Karpas-422 (cell line): ENCODE data around the gene ACE. TPM values are rescaled to one million over a fixed set of nuclear protein-coding genes. Genes with fewer than 3 reads are reported as not detected.
"Not testable (repeated sequence)": the region's sequence is repeated elsewhere in the genome, so short reads cannot be mapped to it uniquely, and the experiment has no call there.

ENCODE experiments used
- DNase-seq: peaks from one replicate; pipeline ENCODE4 v3.0.0-alpha.2; 2015
- H2AFZ ChIP-seq: fragments of 200-600 bp; sonication (generic); 2 replicates; pipeline ENCODE4 v1.6.1; 2014; ENCODE audit warnings: antibody characterized with exemption, low read length, mixed read lengths
- H3K27ac ChIP-seq: fragments of 200-600 bp; sonication (generic); 2 replicates; pipeline ENCODE4 v1.5.1; 2014; ENCODE audit warnings: mild to moderate bottlenecking, low read length, moderate library complexity
- H3K27me3 ChIP-seq: fragments of 200-600 bp; sonication (generic); 2 replicates; pipeline ENCODE4 v1.6.1; 2014; ENCODE audit warnings: low read length, mixed read lengths
- H3K36me3 ChIP-seq: fragments of 200-600 bp; sonication (generic); 2 replicates; pipeline ENCODE4 v1.6.1; 2014; ENCODE audit warnings: low read length, mixed read lengths; ENCODE audit not compliant: insufficient read depth
- H3K4me1 ChIP-seq: fragments of 200-600 bp; sonication (generic); 2 replicates; pipeline ENCODE4 v1.6.1; 2014; ENCODE audit warnings: mild to moderate bottlenecking, low read length, mixed read lengths
- H3K4me2 ChIP-seq: fragments of 200-600 bp; sonication (generic); 2 replicates; pipeline ENCODE4 v1.6.1; 2014; ENCODE audit warnings: low read length, low read depth, mild to moderate bottlenecking; ENCODE audit not compliant: poor library complexity, severe bottlenecking
- H3K4me3 ChIP-seq: fragments of 200-600 bp; sonication (generic); 2 replicates; pipeline ENCODE4 v1.5.1; 2014; ENCODE audit warnings: mild to moderate bottlenecking, antibody characterized with exemption, low read length, mixed read lengths
- H3K79me2 ChIP-seq: fragments of 200-600 bp; sonication (generic); 2 replicates; pipeline ENCODE4 v1.6.1; 2014; ENCODE audit warnings: mild to moderate bottlenecking, low read length, mixed read lengths
- H3K9ac ChIP-seq: fragments of 200-600 bp; sonication (generic); 2 replicates; pipeline ENCODE4 v1.6.0; 2014; ENCODE audit warnings: low read length
- H3K9me2 ChIP-seq: fragments of 200-600 bp; sonication (generic), shearing (Covaris generic); replicated peaks from 2 replicates; pipeline ENCODE4 v1.6.0; 2014; ENCODE audit warnings: mild to moderate bottlenecking, low read length, moderate library complexity; ENCODE audit not compliant: insufficient read depth
- H3K9me3 ChIP-seq: fragments of 300-700, 200-600 bp; sonication (generic); 2 replicates; pipeline ENCODE4 v1.6.1; 2014; ENCODE audit warnings: low read length, mixed read lengths
- H4K20me1 ChIP-seq: fragments of 200-600 bp; sonication (generic); 2 replicates; pipeline ENCODE4 v1.6.1; 2014; ENCODE audit warnings: mild to moderate bottlenecking, antibody characterized with exemption, low read length, low read depth; ENCODE audit not compliant: insufficient read depth
- total RNA-seq: library from RNA; depleted of rRNA; stranded (reverse); fragments of >200 nt; shearing (Covaris generic); gene quantifications from 2 replicates; pipeline ENCODE4 v1.2.3, GENCODE V29; 2014; ENCODE audit warnings: low replicate concordance

The ACE gene
- total RNA-seq, 1 experiment from 2014 or later: 6.7 TPM

DNA sequence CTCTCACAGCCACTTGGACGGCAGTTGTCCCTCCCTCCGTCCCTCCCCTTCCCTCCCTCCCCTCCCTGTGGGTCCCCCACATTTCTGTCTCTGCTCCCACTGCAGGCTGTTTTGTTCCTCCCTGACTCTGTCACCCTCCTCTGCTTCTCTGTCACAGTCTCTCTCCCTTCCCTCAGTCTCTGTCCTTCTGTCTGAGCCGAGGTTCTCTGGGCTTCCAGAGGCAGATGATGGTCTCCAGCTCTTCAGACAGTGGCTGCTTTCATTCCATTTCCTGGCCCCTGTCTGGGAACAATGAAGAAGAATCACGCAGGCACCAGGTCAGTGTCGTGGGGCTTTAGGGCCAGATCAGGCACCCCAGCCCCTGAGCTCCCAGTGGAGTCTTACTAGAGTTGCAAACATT is 21.9 kb upstream of the ACE start:
- H3K9me2 ChIP-seq: no peaks in the 10 kb centered on the region

DNA sequence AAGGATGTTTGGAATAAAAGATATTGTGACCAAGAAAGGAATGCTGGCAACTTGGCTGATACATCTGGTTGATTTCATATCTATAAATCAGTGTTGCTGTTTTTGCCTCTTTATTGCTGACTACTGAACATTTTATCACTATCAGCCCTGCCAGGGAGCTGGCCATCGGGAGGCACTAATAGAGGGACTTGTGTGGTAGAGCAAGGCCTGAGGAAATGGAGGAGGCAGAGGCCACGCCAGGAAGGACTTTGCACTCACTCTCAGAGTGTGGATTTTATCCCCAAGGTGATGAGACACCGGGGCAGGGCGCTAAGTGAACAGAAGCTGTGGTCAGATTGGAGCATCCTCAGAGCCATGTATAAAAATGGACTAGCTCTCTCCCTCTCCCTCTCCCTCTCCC is 21.4 kb upstream of the ACE start:
- Histone ChIP-seq H3K27ac (no peak overlapping the region), H3K79me2 (no peaks in the 10 kb centered on the region), H3K36me3 (no peaks in the 10 kb centered on the region), H3K4me3 (no peak overlapping the region), H3K4me2 (no peak overlapping the region), H3K9ac (no peak overlapping the region), H3K4me1 (peaks cover 5% of the 10 kb centered on the region), H3K9me3 (no peaks in the 10 kb centered on the region), H4K20me1 (no peaks in the 10 kb centered on the region), H3K27me3 (no peaks in the 10 kb centered on the region), H2AFZ (no peak overlapping the region), H3K9me2 (no peaks in the 10 kb centered on the region)
- DNase-seq: no peak

More for the DNA sequence above, 21.9 kb upstream of the ACE start:
- Histone ChIP-seq H4K20me1 (no peaks in the 10 kb centered on the region), H3K9ac (no peak overlapping the region), H3K79me2 (no peaks in the 10 kb centered on the region), H3K36me3 (no peaks in the 10 kb centered on the region), H3K9me3 (no peaks in the 10 kb centered on the region), H3K27ac (no peak overlapping the region), H2AFZ (0 out of 2 replicates have a peak overlapping the region, but pooled peaks have one; percentile 36), H3K4me1 (peaks cover 7% of the 10 kb centered on the region), H3K27me3 (no peaks in the 10 kb centered on the region), H3K4me2 (no peak overlapping the region), H3K4me3 (no peak overlapping the region)
- DNase-seq: no peak

DNA sequence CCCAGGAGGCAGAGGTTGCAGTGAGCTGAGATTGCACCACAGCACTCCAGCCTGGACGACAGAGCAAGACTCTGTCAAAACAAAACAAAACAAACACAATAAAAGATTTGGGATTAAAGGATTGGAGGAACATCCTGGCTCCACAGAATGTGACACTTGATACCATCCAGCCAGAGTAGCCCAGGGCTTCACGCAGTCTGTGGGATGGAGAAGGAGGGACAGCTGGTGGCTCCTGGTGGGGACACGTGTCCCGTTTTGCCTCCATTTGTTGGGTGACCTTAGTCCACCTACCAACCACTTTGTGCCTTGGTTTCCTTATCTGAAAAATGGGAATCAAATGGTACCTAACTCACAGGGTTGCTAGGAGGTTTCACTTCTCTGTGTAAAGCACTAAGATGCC is 18.4 kb upstream of the ACE start:
- H3K79me2 ChIP-seq: no peaks in the 10 kb centered on the region
- H3K9ac ChIP-seq: no peak overlapping the region
- no peak for DNase-seq
- H3K27ac ChIP-seq: no peak overlapping the region
- no peaks in the 10 kb centered on the region for H3K27me3 ChIP-seq
- H2AFZ ChIP-seq: no peak overlapping the region
- H3K36me3 ChIP-seq: no peaks in the 10 kb centered on the region
- peaks cover 13% of the 10 kb centered on the region for H3K4me1 ChIP-seq
- H3K4me2 ChIP-seq: no peak overlapping the region
- H3K9me2 ChIP-seq: no peaks in the 10 kb centered on the region
- no peaks in the 10 kb centered on the region for H4K20me1 ChIP-seq
- H3K9me3 ChIP-seq: no peaks in the 10 kb centered on the region
- no peak overlapping the region for H3K4me3 ChIP-seq

DNA sequence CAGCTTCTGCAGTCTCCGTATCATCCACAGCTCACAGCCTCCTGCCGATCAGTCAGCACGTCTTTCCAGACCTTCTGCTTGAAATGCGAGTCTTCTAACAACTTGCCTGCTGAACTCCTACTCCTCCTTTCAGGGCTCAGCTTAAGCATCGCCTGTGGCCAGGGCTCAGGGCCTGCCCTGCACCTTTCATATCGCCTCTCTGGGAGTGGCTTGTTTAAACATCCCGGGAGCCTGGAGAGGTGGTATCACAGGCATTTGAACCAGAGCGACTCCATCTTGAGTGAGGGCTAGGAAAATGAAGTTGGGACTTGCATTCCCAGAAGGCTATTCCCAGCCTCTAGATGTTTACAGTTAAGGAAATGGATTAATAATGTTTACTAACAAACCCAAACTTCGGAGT is 16.8 kb upstream of the ACE start:
- DNase-seq: no peak
- H3K27me3 ChIP-seq: no peaks in the 10 kb centered on the region
- no peak overlapping the region for H3K4me3 ChIP-seq
- H3K4me1 ChIP-seq: peaks cover 26% of the 10 kb centered on the region
- no peak overlapping the region for H3K9ac ChIP-seq
- no peak overlapping the region for H3K27ac ChIP-seq
- H4K20me1 ChIP-seq: no peaks in the 10 kb centered on the region
- H3K4me2 ChIP-seq: no peak overlapping the region
- no peaks in the 10 kb centered on the region for H3K9me3 ChIP-seq
- no peaks in the 10 kb centered on the region for H3K36me3 ChIP-seq
- H2AFZ ChIP-seq: no peak overlapping the region
- H3K79me2 ChIP-seq: no peaks in the 10 kb centered on the region
- H3K9me2 ChIP-seq: no peaks in the 10 kb centered on the region

DNA sequence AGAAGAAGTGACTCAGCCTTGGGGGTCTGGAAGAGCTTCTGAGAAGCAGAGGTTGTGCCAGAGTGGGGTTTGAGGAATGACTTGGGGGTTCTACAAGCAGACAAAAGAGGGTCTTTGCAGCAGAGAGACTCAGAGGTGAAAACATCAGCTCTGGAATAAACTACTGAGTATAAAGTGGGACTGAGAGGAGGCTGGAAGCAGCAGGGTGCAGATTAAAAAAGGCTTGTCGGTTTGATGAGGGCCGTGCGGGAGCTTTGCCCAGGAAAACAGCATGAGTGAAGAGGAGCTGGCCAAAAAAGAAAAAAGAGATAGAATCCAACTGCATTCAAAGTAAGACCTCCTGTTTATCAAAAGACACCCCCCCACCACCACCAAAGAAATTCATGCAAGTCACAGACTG is 13.1 kb upstream of the ACE start:
- Histone ChIP-seq H3K27me3 (no peaks in the 10 kb centered on the region), H3K27ac (no peak overlapping the region), H3K79me2 (no peaks in the 10 kb centered on the region), H3K9me3 (no peaks in the 10 kb centered on the region), H3K4me3 (no peak overlapping the region), H3K4me1 (peaks cover 39% of the 10 kb centered on the region), H2AFZ (no peak overlapping the region), H3K36me3 (no peaks in the 10 kb centered on the region), H3K9ac (no peak overlapping the region), H4K20me1 (no peaks in the 10 kb centered on the region), H3K9me2 (no peaks in the 10 kb centered on the region), H3K4me2 (peak overlapping the region; percentile 53)
- no peak for DNase-seq

DNA sequence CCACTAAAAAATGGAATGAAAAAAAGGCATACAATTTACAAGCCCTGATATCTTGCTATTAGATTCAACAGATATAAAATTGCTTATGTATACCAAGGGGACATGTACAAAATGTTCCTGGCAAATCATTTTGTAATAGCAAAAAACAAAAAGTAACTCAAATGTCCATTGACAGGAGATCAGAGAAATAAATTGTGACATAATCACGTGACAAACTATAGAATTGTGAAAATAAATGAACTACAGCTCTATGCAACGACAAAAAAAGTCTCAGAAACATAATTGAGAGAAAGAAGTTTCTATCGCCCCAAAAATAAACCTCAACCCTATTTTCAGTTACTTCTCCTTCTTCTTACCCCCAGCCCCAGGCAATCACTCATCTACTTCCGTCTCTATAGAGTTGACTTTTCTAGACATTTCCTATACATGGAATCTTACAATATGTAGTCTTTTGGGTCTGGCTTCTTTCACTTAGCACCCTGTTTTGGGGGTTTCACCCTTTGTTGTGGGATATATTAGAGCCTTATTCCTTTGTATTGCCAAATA is 12.1 kb upstream of the ACE start:
- H3K27ac ChIP-seq: no peak overlapping the region
- DNase-seq: peak; percentile 68
- peak overlapping the region; percentile 38 for H3K4me3 ChIP-seq

DNA sequence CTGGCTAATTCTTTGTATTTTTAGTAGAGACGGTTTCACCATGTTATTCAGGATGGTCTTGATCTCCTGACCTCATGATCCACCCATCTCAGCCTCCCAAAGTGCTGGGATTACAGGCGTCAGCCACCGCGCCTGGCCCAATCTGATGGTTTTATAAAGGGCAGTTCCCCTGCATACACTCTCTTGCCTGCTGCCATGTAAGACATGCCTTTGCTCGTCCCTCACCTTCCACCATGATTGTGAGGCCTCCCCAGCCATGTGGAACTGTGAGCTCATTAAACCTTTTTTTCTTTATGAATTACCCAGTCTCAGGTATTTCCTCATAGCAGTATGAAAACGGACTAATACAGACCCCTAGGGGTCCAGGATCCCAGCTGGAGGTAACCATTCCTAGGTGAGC is 8.8 kb upstream of the ACE start:
- H4K20me1 ChIP-seq, DNase-seq, H2AFZ ChIP-seq, H3K9me2 ChIP-seq, H3K4me3 ChIP-seq, H3K9ac ChIP-seq, H3K27ac ChIP-seq, H3K27me3 ChIP-seq, H3K9me3 ChIP-seq, H3K79me2 ChIP-seq, H3K36me3 ChIP-seq: not testable (repeated sequence)
- Histone ChIP-seq H3K4me1 (peaks cover 29% of the 10 kb centered on the region), H3K4me2 (peak overlapping the region; percentile 35)

More for the DNA sequence above, 12.1 kb upstream of the ACE start:
- H3K9ac ChIP-seq: no peak overlapping the region
- H3K36me3 ChIP-seq: no peaks in the 10 kb centered on the region
- no peaks in the 10 kb centered on the region for H4K20me1 ChIP-seq
- H3K9me2 ChIP-seq: no peaks in the 10 kb centered on the region
- no peaks in the 10 kb centered on the region for H3K79me2 ChIP-seq
- peaks cover 39% of the 10 kb centered on the region for H3K4me1 ChIP-seq
- no peaks in the 10 kb centered on the region for H3K27me3 ChIP-seq
- no peaks in the 10 kb centered on the region for H3K9me3 ChIP-seq
- peak overlapping the region; percentile 53 for H3K4me2 ChIP-seq
- no peak overlapping the region for H2AFZ ChIP-seq

DNA sequence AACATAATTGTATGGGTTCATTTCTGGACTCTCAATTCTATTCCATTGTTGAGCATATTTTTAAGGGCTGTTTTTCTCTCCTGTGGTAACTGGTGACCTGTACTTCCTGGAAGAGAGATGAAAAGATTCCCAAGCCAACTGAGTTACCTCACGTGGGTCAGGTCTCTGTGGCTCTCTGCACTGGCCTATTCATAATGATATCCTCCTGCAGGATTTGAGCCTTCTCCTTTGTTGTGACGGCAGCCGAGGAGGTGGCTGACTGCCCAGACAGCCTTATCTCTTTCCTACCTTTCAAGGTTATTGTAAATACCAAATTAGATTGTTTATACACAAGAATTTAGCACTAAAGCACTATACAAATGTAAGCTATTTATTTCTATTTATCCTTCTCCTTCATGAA is 2.7 kb upstream of the ACE start:
- Histone ChIP-seq H3K36me3 (no peaks in the 10 kb centered on the region), H3K9me2 (no peaks in the 10 kb centered on the region), H3K27me3 (no peaks in the 10 kb centered on the region), H3K4me3 (no peak overlapping the region), H3K4me2 (no peak overlapping the region), H3K79me2 (no peaks in the 10 kb centered on the region), H2AFZ (no peak overlapping the region), H4K20me1 (no peaks in the 10 kb centered on the region), H3K4me1 (peaks cover 40% of the 10 kb centered on the region), H3K27ac (no peak overlapping the region), H3K9me3 (no peaks in the 10 kb centered on the region), H3K9ac (no peak overlapping the region)
- DNase-seq: no peak
